ENCODE results near the gene ACBD6.

ACBD6 gene

DNA sequence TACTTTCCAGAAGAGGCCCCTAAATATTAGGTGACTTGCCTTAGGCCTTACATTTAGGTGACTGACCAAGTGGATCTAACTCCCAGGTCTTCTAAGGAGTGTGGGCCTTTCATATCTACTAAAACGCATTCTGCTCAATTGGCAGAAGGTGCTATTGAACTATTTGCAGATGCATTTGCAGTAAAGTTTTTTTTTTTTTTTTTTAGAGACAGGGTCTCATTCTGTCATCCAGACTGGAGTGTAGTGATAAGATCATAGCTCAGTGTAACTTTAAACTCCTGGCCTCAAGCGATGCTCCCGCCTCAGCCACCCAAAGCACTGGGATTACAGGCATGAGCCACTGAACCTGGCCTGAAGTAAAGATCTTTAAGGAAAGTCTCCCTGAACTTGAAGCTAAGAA lies 13.0 kb upstream of the ACBD6 start:
- no peak overlapping the region for H3K4me3 ChIP-seq (ENCODE audit: low read depth, low read length)
- TF ChIP-seq, protein P1, sequence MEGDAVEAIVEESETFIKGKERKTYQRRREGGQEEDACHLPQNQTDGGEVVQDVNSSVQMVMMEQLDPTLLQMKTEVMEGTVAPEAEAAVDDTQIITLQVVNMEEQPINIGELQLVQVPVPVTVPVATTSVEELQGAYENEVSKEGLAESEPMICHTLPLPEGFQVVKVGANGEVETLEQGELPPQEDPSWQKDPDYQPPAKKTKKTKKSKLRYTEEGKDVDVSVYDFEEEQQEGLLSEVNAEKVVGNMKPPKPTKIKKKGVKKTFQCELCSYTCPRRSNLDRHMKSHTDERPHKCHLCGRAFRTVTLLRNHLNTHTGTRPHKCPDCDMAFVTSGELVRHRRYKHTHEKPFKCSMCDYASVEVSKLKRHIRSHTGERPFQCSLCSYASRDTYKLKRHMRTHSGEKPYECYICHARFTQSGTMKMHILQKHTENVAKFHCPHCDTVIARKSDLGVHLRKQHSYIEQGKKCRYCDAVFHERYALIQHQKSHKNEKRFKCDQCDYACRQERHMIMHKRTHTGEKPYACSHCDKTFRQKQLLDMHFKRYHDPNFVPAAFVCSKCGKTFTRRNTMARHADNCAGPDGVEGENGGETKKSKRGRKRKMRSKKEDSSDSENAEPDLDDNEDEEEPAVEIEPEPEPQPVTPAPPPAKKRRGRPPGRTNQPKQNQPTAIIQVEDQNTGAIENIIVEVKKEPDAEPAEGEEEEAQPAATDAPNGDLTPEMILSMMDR (IDR thresholded peaks at IDR 0.05; ENCODE audit: borderline replicate concordance, insufficient read depth, low read depth, low read length) = no peak

DNA sequence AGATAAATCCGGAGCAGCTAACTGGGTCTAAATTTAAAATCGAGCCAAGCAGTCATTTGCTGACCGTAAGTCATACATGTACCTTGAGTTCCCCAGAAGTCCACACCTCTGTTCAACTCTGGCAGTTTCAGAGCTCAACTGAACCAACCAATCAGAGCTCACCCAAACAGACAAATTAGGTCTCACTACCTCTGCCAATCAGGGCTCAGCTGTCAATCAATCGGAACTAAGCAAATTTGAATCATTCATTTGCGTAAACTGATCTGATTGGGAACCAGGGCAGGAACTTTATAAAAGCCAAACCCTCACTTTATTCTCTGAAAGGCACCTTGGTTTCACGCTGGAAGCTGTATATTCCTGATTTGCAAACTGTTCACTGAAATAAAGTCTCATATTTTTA lies 11.2 kb upstream of the ACBD6 start:
- TF ChIP-seq, protein P1 (IDR thresholded peaks at IDR 0.05; ENCODE audit: borderline replicate concordance, insufficient read depth, low read depth, low read length) = no peak
- no peak overlapping the region for H3K4me3 ChIP-seq (ENCODE audit: low read depth, low read length)

DNA sequence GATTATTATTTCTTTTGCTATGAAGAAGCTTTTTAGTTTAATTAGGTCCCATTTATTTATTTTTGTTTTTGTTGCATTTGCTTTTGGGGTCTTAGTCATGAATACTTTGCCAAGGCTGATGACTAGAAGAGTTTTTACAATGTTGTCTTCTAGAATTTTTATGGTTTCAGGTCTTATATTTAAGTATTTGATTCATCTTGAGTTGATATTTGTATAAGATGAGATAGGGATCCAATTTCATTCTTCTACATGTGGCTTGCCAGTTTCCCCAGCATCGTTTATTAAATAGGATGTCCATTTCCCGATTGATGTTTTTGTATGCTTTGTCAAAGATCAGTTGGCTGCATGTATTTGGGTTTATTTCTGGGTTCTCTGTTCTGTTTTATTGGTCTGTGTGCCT lies 8.5 kb upstream of the ACBD6 start:
- TF ChIP-seq, protein P1 (IDR thresholded peaks at IDR 0.05; ENCODE audit: borderline replicate concordance, insufficient read depth, low read depth, low read length) = no peak
- H3K4me3 ChIP-seq (ENCODE audit: low read depth, low read length) = no peak overlapping the region

DNA sequence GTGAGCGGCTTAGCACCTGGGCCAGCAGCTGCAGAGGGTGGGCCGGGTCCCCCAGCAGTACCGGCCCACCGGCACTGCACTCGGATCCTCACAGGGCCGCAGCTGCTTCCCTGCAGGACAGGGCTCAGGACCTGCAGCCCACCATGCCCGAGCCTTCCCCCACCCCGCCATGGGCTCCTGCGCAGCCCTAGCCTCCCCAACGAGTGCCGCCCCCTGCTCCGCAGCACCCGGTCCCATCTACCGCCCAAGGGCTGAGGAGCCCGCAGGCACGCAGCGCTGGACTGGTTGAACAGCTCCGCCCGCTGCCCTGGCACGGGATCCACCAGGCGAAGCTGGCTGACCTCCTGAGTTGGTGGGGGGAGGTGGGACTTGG lies 6.3 kb upstream of the ACBD6 start:
- no peak overlapping the region for H3K4me3 ChIP-seq (ENCODE audit: low read depth, low read length)
- TF ChIP-seq, protein P1 (IDR thresholded peaks at IDR 0.05; ENCODE audit: borderline replicate concordance, insufficient read depth, low read depth, low read length) = no peak

DNA sequence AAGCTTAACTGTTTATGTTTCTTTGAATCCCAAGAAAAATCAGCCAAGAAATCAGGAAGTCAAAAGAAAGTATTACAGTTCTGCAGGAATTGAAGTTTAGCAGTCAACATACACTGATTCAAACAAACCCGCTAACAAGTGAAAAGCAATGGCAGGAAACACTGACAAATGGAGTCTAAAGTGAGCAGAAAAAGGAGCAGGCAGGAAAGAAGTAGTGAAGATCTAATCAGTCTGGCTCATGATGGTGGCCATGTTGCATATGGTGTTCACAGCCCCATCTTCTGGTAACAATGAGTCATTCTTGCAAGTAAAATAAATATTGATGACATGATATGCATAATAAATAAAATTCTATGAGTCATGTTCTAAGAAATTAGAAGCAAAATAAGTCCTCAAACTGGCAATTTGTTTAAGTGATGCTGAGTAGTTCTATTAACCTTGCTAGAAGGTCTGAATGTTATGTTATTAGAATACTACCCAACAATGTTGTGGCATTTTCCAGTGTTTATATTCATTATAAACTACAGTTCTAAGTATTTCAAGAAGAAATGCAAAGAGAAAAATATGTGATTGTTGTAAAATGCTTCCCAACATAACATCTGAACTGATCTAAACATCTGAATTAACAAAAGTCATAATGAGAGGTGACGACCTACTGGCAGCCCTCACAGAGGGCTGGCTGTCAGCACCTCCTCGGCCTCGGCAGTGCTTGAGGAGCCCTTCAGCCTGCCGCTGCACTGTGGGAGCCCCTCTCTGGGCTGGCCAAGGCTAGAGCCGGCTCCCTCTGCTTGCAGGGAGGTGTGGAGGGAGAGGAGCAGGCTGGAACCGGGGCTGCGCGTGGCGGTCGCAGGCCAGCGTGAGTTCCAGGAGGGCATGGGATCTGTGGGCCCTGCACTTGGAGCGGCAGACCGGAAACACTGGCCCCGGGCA lies 5.7 kb upstream of the ACBD6 start:
- TF ChIP-seq, protein P1 (IDR thresholded peaks at IDR 0.05; ENCODE audit: borderline replicate concordance, insufficient read depth, low read depth, low read length) = no peak
- H3K4me3 ChIP-seq (ENCODE audit: low read depth, low read length) = no peak overlapping the region

DNA sequence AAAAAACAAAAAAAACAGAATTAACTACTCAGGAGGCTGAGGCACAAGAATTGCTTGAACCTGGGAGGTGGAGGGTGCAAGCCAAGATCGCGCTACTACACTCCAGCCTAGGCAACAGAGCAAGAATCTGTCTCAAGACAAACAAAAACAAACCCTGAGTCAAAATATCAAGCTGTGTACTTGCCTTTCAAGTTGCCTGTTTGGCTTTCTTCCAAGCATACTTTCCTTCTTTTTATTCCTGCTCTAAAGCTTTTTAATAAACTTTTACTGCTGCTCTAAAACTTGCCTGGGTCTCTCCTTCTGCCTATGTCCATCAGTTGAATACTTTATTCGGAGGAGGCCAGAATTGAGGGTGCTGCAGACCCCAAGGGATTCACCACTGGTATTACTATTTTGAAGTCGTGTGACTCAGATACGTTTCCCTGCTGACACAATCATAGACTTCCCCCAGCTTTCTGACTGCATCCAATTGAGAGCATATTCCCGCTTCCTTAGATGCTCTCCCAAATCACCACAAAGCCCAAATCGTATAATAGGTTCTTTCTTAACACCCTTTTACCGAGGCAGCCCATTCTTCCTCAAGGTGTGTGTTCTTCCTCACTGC lies 3.5 kb upstream of the ACBD6 start:
- H3K4me3 ChIP-seq (ENCODE audit: low read depth, low read length) = no peak overlapping the region
- TF ChIP-seq, protein P1 (IDR thresholded peaks at IDR 0.05; ENCODE audit: borderline replicate concordance, insufficient read depth, low read depth, low read length) = no peak

DNA sequence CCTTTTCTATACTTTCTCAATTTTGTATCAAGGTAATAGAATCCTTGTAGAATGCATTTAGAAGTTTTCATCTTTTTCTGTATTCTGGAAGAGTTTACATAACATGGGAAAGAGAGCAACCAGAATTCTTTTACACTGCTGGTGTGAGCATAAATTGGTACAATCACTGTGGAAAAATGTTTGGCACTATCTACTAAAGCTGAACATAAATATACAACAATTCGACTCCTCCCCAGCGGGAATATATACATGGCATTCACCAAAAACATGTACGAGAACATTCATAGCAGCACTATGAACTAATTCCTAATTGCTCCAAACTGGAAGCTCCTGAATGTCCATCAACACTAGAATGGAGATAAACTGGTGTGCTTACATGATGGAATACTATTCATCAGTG lies 1.8 kb upstream of the ACBD6 start:
- H3K4me3 ChIP-seq (ENCODE audit: low read depth, low read length) = no peak overlapping the region
- TF ChIP-seq, protein P1 (IDR thresholded peaks at IDR 0.05; ENCODE audit: borderline replicate concordance, insufficient read depth, low read depth, low read length) = no peak
